HEK293 (cell line): Measurements from ENCODE around the gene KIAA1614.

Experiments used
- CTCF ChIA-PET: fragments of 350-600 bp; formaldehyde crosslinking; extraction: SDS; loops from one replicate; lab custom pipeline; 2021; ENCODE audit warnings: antibody characterized with exemption; lab: Yijun Ruan, JAX
- POLR2A ChIA-PET: fragments of 300-600 bp; formaldehyde crosslinking; extraction: SDS; loops from one replicate; lab custom pipeline; 2020; ENCODE audit warnings: antibody characterized with exemption, inconsistent platforms; lab: Yijun Ruan, JAX
- H3K27ac ChIP-seq: fragments of 200-500 bp; sonication (Bioruptor generic); 2 replicates; pipeline ENCODE4 v1.5.1; 2014; ENCODE audit warnings: low read depth, low read length, control low read depth, inconsistent platforms; ENCODE audit errors: extremely low read depth
- H3K36me3 ChIP-seq, 2 experiments: fragments of 200-500 bp in 1 of 2; sonication (Bioruptor generic) in 1 of 2; 1 replicate in 1 of 2; 2 replicates in 1 of 2; pipeline ENCODE4 v1.5.1; 2014 to 2017; ENCODE audit warnings: inconsistent platforms in 2 of 2, low read length in 2 of 2; ENCODE audit not compliant: control insufficient read depth in 2 of 2, insufficient read depth in 1 of 2
- H3K4me1 ChIP-seq: fragments of 200-500 bp; sonication (Bioruptor generic); 2 replicates; pipeline ENCODE4 v1.5.1; 2014; ENCODE audit warnings: mild to moderate bottlenecking, low read length, inconsistent platforms; ENCODE audit not compliant: control insufficient read depth, insufficient read depth
- H3K4me3 ChIP-seq: 2 replicates; pipeline ENCODE4 v1.5.1; 2011; ENCODE audit warnings: low read depth, mild to moderate bottlenecking, control low read depth, low read length, moderate library complexity
- H3K9me3 ChIP-seq: fragments of 200-500 bp; sonication (Bioruptor generic); 2 replicates; pipeline ENCODE4 v1.5.1; 2014; ENCODE audit warnings: low read depth, low read length, inconsistent platforms; ENCODE audit not compliant: control insufficient read depth, insufficient read depth
- GFI1B ChIP-seq: fragments of 450-650 bp; formaldehyde crosslinking; IDR thresholded peaks from 2 replicates; pipeline ENCODE4 v1.5.1; 2016; ENCODE audit warnings: missing biosample characterization, missing genetic modification characterization
- KLF16 ChIP-seq: fragments of 450-650 bp; formaldehyde crosslinking; IDR thresholded peaks from 2 replicates; pipeline ENCODE4 v1.5.1; 2017; ENCODE audit warnings: missing biosample characterization, missing genetic modification characterization
- KLF7 ChIP-seq: fragments of 450-650 bp; formaldehyde crosslinking; IDR thresholded peaks from 2 replicates; pipeline ENCODE4 v1.5.1; 2016; ENCODE audit warnings: missing biosample characterization, missing genetic modification characterization, borderline replicate concordance
- SALL2 ChIP-seq: fragments of 450-650 bp; formaldehyde crosslinking; IDR thresholded peaks from 2 replicates; pipeline ENCODE4 v1.5.0; 2017; ENCODE audit warnings: missing biosample characterization, mild to moderate bottlenecking, missing genetic modification characterization, borderline replicate concordance
- WT1 ChIP-seq: fragments of 450-650 bp; formaldehyde crosslinking; IDR thresholded peaks from 2 replicates; pipeline ENCODE4 v1.5.1; 2016; ENCODE audit warnings: missing biosample characterization, missing genetic modification characterization
- YY2 ChIP-seq: fragments of 450-650 bp; formaldehyde crosslinking; IDR thresholded peaks from 2 replicates; pipeline ENCODE4 v1.5.1; 2016; ENCODE audit warnings: missing biosample characterization, missing genetic modification characterization
- ZBTB10 ChIP-seq: fragments of 450-650 bp; formaldehyde crosslinking; IDR thresholded peaks from 2 replicates; pipeline ENCODE4 v1.5.1; 2016; ENCODE audit warnings: missing biosample characterization, missing genetic modification characterization
- ZBTB44 ChIP-seq: fragments of 450-650 bp; IDR thresholded peaks from 2 replicates; pipeline ENCODE4 v1.5.1; 2018; ENCODE audit warnings: missing biosample characterization, mild to moderate bottlenecking, missing genetic modification characterization
- ZBTB7A ChIP-seq: fragments of 450-650 bp; formaldehyde crosslinking; IDR thresholded peaks from 2 replicates; pipeline ENCODE4 v1.5.1; 2016; ENCODE audit warnings: low read depth, missing biosample characterization, missing genetic modification characterization
- ZEB2 ChIP-seq: fragments of 450-650 bp; formaldehyde crosslinking; IDR thresholded peaks from 2 replicates; pipeline ENCODE4 v1.5.1; 2016; ENCODE audit warnings: missing biosample characterization, missing genetic modification characterization
- ZFP41 ChIP-seq: fragments of 450-650 bp; formaldehyde crosslinking; IDR thresholded peaks from 2 replicates; pipeline ENCODE4 v1.5.1; 2016; ENCODE audit warnings: missing biosample characterization, missing genetic modification characterization, borderline replicate concordance
- ZNF132 ChIP-seq: fragments of 450-650 bp; formaldehyde crosslinking; IDR thresholded peaks from 2 replicates; pipeline ENCODE4 v1.5.1; 2017; ENCODE audit warnings: missing biosample characterization, missing genetic modification characterization, borderline replicate concordance
- ZNF133 ChIP-seq: fragments of 450-650 bp; formaldehyde crosslinking; IDR thresholded peaks from 2 replicates; pipeline ENCODE4 v1.5.1; 2016; ENCODE audit warnings: missing biosample characterization, missing genetic modification characterization
- ZNF169 ChIP-seq: fragments of 450-650 bp; formaldehyde crosslinking; IDR thresholded peaks from 2 replicates; pipeline ENCODE4 v1.5.1; 2016; ENCODE audit warnings: missing biosample characterization, missing genetic modification characterization
- ZNF184 ChIP-seq: fragments of 450-650 bp; IDR thresholded peaks from 2 replicates; pipeline ENCODE4 v1.5.1; 2018; ENCODE audit warnings: missing biosample characterization, mild to moderate bottlenecking, missing genetic modification characterization
- ZNF211 ChIP-seq: fragments of 450-650 bp; formaldehyde crosslinking; IDR thresholded peaks from 2 replicates; pipeline ENCODE4 v1.5.1; 2016; ENCODE audit warnings: low read depth, missing biosample characterization, missing genetic modification characterization
- ZNF341 ChIP-seq: fragments of 450-650 bp; formaldehyde crosslinking; IDR thresholded peaks from 2 replicates; pipeline ENCODE4; 2016; ENCODE audit warnings: low read depth, missing biosample characterization, missing genetic modification characterization
- ZNF37A ChIP-seq: fragments of 450-650 bp; IDR thresholded peaks from 2 replicates; pipeline ENCODE4 v1.5.1; 2018; ENCODE audit warnings: missing biosample characterization, missing genetic modification characterization
- ZNF558 ChIP-seq: fragments of 450-650 bp; formaldehyde crosslinking; IDR thresholded peaks from 2 replicates; pipeline ENCODE4 v1.5.1; 2016; ENCODE audit warnings: missing biosample characterization, missing genetic modification characterization
- ZNF677 ChIP-seq: fragments of 450-650 bp; IDR thresholded peaks from 2 replicates; pipeline ENCODE4 v1.5.0; 2018; ENCODE audit warnings: missing biosample characterization, mild to moderate bottlenecking, missing genetic modification characterization, moderate library complexity
- TF ChIP-seq, protein P1 (sequence below): fragments of 450-650 bp; formaldehyde crosslinking; IDR thresholded peaks from 2 replicates; pipeline ENCODE4 v1.5.1; 2016; ENCODE audit warnings: missing biosample characterization, missing genetic modification characterization, borderline replicate concordance
- TF ChIP-seq, protein P2 (sequence below): fragments of 450-650 bp; formaldehyde crosslinking; IDR thresholded peaks from 2 replicates; pipeline ENCODE4 v1.5.1; 2017; ENCODE audit warnings: missing biosample characterization, missing genetic modification characterization
- TF ChIP-seq, protein P3 (sequence below): fragments of 450-650 bp; formaldehyde crosslinking; IDR thresholded peaks from 2 replicates; pipeline ENCODE4 v1.5.1; 2016; ENCODE audit warnings: missing biosample characterization, missing genetic modification characterization
- TF ChIP-seq, protein P4 (sequence below): fragments of 450-650 bp; formaldehyde crosslinking; IDR thresholded peaks from 2 replicates; pipeline ENCODE4 v1.5.1; 2016; ENCODE audit warnings: missing biosample characterization, missing genetic modification characterization

KIAA1614 gene

GRCh38 chr1:180902541-180902940 lies 10.2 kb upstream of the KIAA1614 start:
- H3K4me1 ChIP-seq, result no peaks in the 10 kb centered on the region
- H3K36me3 ChIP-seq, result no peaks in the 10 kb centered on the region
- ChIA-PET CTCF (no interaction called here), POLR2A (no interaction called here)
- TF ChIP-seq, protein P1, sequence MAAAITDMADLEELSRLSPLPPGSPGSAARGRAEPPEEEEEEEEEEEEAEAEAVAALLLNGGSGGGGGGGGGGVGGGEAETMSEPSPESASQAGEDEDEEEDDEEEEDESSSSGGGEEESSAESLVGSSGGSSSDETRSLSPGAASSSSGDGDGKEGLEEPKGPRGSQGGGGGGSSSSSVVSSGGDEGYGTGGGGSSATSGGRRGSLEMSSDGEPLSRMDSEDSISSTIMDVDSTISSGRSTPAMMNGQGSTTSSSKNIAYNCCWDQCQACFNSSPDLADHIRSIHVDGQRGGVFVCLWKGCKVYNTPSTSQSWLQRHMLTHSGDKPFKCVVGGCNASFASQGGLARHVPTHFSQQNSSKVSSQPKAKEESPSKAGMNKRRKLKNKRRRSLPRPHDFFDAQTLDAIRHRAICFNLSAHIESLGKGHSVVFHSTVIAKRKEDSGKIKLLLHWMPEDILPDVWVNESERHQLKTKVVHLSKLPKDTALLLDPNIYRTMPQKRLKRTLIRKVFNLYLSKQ, result no peak
- TF ChIP-seq ZNF184, result no peak
- TF ChIP-seq YY2 (tag by site-specific recombination), result no peak
- no peak for TF ChIP-seq ZNF677 (tag by site-specific recombination)
- TF ChIP-seq ZNF132 (tag by site-specific recombination), result no peak
- TF ChIP-seq, protein P2, sequence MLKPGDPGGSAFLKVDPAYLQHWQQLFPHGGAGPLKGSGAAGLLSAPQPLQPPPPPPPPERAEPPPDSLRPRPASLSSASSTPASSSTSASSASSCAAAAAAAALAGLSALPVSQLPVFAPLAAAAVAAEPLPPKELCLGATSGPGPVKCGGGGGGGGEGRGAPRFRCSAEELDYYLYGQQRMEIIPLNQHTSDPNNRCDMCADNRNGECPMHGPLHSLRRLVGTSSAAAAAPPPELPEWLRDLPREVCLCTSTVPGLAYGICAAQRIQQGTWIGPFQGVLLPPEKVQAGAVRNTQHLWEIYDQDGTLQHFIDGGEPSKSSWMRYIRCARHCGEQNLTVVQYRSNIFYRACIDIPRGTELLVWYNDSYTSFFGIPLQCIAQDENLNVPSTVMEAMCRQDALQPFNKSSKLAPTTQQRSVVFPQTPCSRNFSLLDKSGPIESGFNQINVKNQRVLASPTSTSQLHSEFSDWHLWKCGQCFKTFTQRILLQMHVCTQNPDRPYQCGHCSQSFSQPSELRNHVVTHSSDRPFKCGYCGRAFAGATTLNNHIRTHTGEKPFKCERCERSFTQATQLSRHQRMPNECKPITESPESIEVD (tag by site-specific recombination), result no peak
- TF ChIP-seq ZNF169 (tag by site-specific recombination), result no peak
- TF ChIP-seq KLF16 (tag by site-specific recombination), result no peak
- TF ChIP-seq ZFP41 (tag by site-specific recombination), result no peak
- TF ChIP-seq, protein P3, sequence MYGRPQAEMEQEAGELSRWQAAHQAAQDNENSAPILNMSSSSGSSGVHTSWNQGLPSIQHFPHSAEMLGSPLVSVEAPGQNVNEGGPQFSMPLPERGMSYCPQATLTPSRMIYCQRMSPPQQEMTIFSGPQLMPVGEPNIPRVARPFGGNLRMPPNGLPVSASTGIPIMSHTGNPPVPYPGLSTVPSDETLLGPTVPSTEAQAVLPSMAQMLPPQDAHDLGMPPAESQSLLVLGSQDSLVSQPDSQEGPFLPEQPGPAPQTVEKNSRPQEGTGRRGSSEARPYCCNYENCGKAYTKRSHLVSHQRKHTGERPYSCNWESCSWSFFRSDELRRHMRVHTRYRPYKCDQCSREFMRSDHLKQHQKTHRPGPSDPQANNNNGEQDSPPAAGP (tag by site-specific recombination), result no peak
- TF ChIP-seq ZNF211, result no peak
- H3K9me3 ChIP-seq, result no peaks in the 10 kb centered on the region
- H3K27ac ChIP-seq, result no peak overlapping the region
- no peak overlapping the region for H3K4me3 ChIP-seq

DNA sequence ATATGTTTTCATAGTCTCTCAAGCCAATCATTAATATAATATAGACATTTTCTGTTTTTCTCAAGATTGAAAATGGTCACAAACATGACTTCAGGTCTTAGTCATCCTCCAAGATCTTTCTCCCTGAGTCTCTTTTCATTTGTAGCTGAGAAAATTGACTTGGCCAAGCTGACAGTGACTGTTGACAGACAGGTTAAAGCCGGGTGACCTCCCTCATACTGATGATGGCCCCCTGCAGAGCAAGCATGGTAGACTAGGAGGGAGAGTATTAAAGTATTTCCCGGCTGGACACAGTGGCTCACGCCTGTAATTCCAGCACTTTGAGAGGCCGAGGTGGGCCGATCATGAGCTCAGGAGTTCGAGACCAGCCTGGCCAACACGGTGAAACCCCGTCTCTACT lies 6.8 kb upstream of the KIAA1614 start:
- POLR2A ChIA-PET, result no interaction called here
- Histone ChIP-seq H3K9me3 (no peaks in the 10 kb centered on the region), H3K27ac (no peak overlapping the region), H3K36me3 (no peaks in the 10 kb centered on the region), H3K4me3 (no peak overlapping the region)
- CTCF ChIA-PET, result no interaction called here
- TF ChIP-seq GFI1B (tag by site-specific recombination) (no peak), ZNF133 (no peak), ZEB2 (tag by site-specific recombination) (no peak)
- TF ChIP-seq, all 188 proteins: peak for 0
- no peaks in the 10 kb centered on the region for H3K4me1 ChIP-seq

DNA sequence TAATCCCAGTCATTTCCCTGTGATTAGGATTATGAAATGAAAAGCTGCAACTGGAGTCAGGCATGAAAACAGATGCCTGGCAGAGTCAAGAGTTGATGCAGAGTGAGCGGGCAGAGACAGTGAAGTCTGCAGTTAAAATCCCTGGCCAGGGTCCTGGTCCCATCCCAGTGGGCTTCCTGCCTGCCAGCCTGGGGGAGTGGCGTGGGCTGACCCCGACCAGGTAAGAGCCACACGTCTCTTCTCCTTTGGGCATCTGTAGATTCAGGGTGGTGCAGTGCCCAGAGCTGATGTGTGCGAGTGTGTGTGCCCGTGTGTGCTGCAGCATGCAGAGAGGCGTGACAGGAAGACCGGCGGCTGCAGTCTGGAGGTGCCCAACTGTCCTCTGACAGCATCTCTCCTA lies 6.2 kb upstream of the KIAA1614 start:
- ChIA-PET POLR2A (no interaction called here), CTCF (no interaction called here)
- TF ChIP-seq WT1 (no peak), ZNF341 (tag by site-specific recombination) (no peak), ZNF132 (tag by site-specific recombination) (no peak), ZBTB7A (tag by site-specific recombination) (no peak), ZBTB10 (tag by site-specific recombination) (no peak), ZNF558 (tag by site-specific recombination) (no peak), SALL2 (tag by site-specific recombination) (no peak), KLF7 (tag by site-specific recombination) (no peak), ZBTB44 (tag by site-specific recombination) (no peak), ZNF37A (tag by site-specific recombination) (no peak)
- TF ChIP-seq, protein P4, sequence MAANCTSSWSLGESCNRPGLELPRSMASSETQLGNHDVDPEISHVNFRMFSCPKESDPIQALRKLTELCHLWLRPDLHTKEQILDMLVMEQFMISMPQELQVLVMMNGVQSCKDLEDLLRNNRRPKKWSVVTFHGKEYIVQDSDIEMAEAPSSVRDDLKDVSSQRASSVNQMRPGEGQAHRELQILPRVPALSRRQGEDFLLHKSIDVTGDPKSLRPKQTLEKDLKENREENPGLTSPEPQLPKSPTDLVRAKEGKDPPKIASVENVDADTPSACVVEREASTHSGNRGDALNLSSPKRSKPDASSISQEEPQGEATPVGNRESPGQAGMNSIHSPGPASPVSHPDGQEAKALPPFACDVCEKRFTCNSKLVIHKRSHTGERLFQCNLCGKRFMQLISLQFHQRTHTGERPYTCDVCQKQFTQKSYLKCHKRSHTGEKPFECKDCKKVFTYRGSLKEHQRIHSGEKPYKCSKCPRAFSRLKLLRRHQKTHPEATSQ (tag by site-specific recombination), result no peak

More for the DNA sequence above, 6.2 kb upstream of the KIAA1614 start:
- Histone ChIP-seq H3K27ac (no peak overlapping the region), H3K9me3 (no peaks in the 10 kb centered on the region), H3K4me1 (no peaks in the 10 kb centered on the region), H3K4me3 (no peak overlapping the region), H3K36me3 (no peaks in the 10 kb centered on the region)
